MM.1S (cell line): Measurements from ENCODE around the gene FYN.

ENCODE experiments used
- DNase-seq: peaks from one replicate; pipeline ENCODE4 v3.0.0-alpha.2; 2015
- H2AFZ ChIP-seq: fragments of 300-600 bp; sonication (generic); 2 replicates; pipeline ENCODE4 v1.6.0; 2016; ENCODE audit warnings: antibody characterized with exemption, low read length
- H3F3A ChIP-seq: fragments of 300-600 bp; sonication (generic); 2 replicates; pipeline ENCODE4 v1.6.1; 2016; ENCODE audit warnings: mild to moderate bottlenecking, antibody characterized with exemption, low read length, moderate library complexity, mixed read lengths; ENCODE audit not compliant: insufficient read depth
- H3K27ac ChIP-seq: fragments of 300-600 bp; sonication (generic); 2 replicates; pipeline ENCODE4 v1.5.1; 2016; ENCODE audit warnings: mild to moderate bottlenecking, low read length
- H3K27me3 ChIP-seq: fragments of 300-600 bp; sonication (generic); replicated peaks from 2 replicates; pipeline ENCODE4 v1.6.0; 2016; ENCODE audit warnings: low read length; ENCODE audit not compliant: insufficient read depth
- H3K36me3 ChIP-seq: fragments of 300-600 bp; sonication (generic); replicated peaks from 2 replicates; pipeline ENCODE4 v1.6.1; 2016; ENCODE audit warnings: mild to moderate bottlenecking, low read length, mixed read lengths; ENCODE audit not compliant: insufficient read depth
- H3K4me1 ChIP-seq: fragments of 300-600 bp; sonication (generic); 2 replicates; pipeline ENCODE4 v1.6.1; 2016; ENCODE audit warnings: low read length, mixed read lengths
- H3K4me2 ChIP-seq: fragments of 300-600 bp; sonication (generic); 2 replicates; pipeline ENCODE4 v1.6.0; 2016; ENCODE audit warnings: low read depth, low read length
- H3K4me3 ChIP-seq: fragments of 300-600 bp; sonication (generic); 2 replicates; pipeline ENCODE4 v1.5.1; 2016; ENCODE audit warnings: low read length, mixed read lengths
- H3K79me2 ChIP-seq: fragments of 300-600 bp; sonication (generic); 2 replicates; pipeline ENCODE4 v1.6.1; 2016; ENCODE audit warnings: mixed run types, low read length, mixed read lengths
- H3K9ac ChIP-seq: fragments of 300-600 bp; sonication (generic); 2 replicates; pipeline ENCODE4 v1.6.1; 2016; ENCODE audit warnings: low read length, mixed read lengths
- H3K9me2 ChIP-seq: fragments of 300-600 bp; sonication (generic); replicated peaks from 2 replicates; pipeline ENCODE4 v1.6.1; 2016; ENCODE audit warnings: mild to moderate bottlenecking, low read length, mixed read lengths; ENCODE audit not compliant: insufficient read depth
- H3K9me3 ChIP-seq: fragments of 300-600 bp; sonication (generic); replicated peaks from 2 replicates; pipeline ENCODE4 v1.6.1; 2016; ENCODE audit warnings: mild to moderate bottlenecking, low read length, mixed read lengths; ENCODE audit not compliant: insufficient read depth
- H4K20me1 ChIP-seq: fragments of 300-600 bp; sonication (generic); 2 replicates; pipeline ENCODE4 v1.6.1; 2016; ENCODE audit warnings: mild to moderate bottlenecking, low read length, moderate library complexity, mixed read lengths; ENCODE audit not compliant: insufficient read depth
- EZH2 ChIP-seq: fragments of 300-600 bp; sonication (generic); optimal IDR thresholded peaks from 2 replicates; pipeline ENCODE3; 2017; ENCODE audit warnings: low read depth, mild to moderate bottlenecking, antibody characterized with exemption, low read length, mixed read lengths
- EZH2phosphoT487 ChIP-seq: fragments of 300-600 bp; sonication (generic); IDR thresholded peaks from 2 replicates; pipeline ENCODE4 v1.6.1; 2018; ENCODE audit warnings: antibody characterized with exemption, low read length
- TF ChIP-seq, protein P1 (sequence below): fragments of 300-600 bp; sonication (generic); IDR thresholded peaks from 2 replicates; pipeline ENCODE4 v1.5.1; 2016; ENCODE audit warnings: antibody characterized with exemption, low read length, mixed read lengths

Gene FYN

GRCh38 chr6:111871207-111871606, 2.0 kb downstream of the FYN start:
- Histone ChIP-seq H3F3A (no peaks in the 10 kb centered on the region), H4K20me1 (no peaks in the 10 kb centered on the region), H3K4me3 (no peak overlapping the region), H3K4me2 (no peak overlapping the region), H3K4me1 (0 out of 2 replicates have a peak, but pooled peaks cover 3% of the 10 kb centered on the region), H3K27me3 (no peaks in the 10 kb centered on the region), H3K27ac (no peak overlapping the region), H3K9me2 (no peaks in the 10 kb centered on the region), H3K36me3 (no peaks in the 10 kb centered on the region), H3K9ac (no peak overlapping the region), H2AFZ (no peak overlapping the region), H3K9me3 (no peaks in the 10 kb centered on the region), H3K79me2 (no peaks in the 10 kb centered on the region)
- TF ChIP-seq EZH2 = no peak
- TF ChIP-seq, protein P1, sequence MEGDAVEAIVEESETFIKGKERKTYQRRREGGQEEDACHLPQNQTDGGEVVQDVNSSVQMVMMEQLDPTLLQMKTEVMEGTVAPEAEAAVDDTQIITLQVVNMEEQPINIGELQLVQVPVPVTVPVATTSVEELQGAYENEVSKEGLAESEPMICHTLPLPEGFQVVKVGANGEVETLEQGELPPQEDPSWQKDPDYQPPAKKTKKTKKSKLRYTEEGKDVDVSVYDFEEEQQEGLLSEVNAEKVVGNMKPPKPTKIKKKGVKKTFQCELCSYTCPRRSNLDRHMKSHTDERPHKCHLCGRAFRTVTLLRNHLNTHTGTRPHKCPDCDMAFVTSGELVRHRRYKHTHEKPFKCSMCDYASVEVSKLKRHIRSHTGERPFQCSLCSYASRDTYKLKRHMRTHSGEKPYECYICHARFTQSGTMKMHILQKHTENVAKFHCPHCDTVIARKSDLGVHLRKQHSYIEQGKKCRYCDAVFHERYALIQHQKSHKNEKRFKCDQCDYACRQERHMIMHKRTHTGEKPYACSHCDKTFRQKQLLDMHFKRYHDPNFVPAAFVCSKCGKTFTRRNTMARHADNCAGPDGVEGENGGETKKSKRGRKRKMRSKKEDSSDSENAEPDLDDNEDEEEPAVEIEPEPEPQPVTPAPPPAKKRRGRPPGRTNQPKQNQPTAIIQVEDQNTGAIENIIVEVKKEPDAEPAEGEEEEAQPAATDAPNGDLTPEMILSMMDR = no peak
- TF ChIP-seq EZH2phosphoT487 = no peak
- DNase-seq = no peak

- TF ChIP-seq EZH2 = no peak
- no peak for TF ChIP-seq EZH2phosphoT487
- TF ChIP-seq, protein P1 = no peak
- Histone ChIP-seq H3K27me3 (no peaks in the 10 kb centered on the region), H2AFZ (no peak overlapping the region), H3K27ac (no peak overlapping the region), H3K79me2 (no peaks in the 10 kb centered on the region), H3F3A (no peaks in the 10 kb centered on the region), H3K9me2 (no peaks in the 10 kb centered on the region), H4K20me1 (no peaks in the 10 kb centered on the region), H3K9me3 (no peaks in the 10 kb centered on the region), H3K36me3 (no peaks in the 10 kb centered on the region), H3K9ac (no peak overlapping the region), H3K4me1 (0 out of 2 replicates have a peak, but pooled peaks cover 3% of the 10 kb centered on the region), H3K4me2 (no peak overlapping the region), H3K4me3 (no peak overlapping the region)
- no peak for DNase-seq
Measured at GRCh38 chr6:111870742-111871064, 2.5 kb downstream of the FYN start.

- Histone ChIP-seq H3K9ac (no peak overlapping the region), H3K27me3 (no peaks in the 10 kb centered on the region), H4K20me1 (no peaks in the 10 kb centered on the region), H3K4me2 (no peak overlapping the region), H3K9me3 (no peaks in the 10 kb centered on the region), H3K4me1 (0 out of 2 replicates have a peak, but pooled peaks cover 3% of the 10 kb centered on the region), H3K79me2 (no peaks in the 10 kb centered on the region), H3F3A (no peaks in the 10 kb centered on the region), H2AFZ (no peak overlapping the region), H3K36me3 (no peaks in the 10 kb centered on the region), H3K9me2 (no peaks in the 10 kb centered on the region), H3K4me3 (no peak overlapping the region), H3K27ac (no peak overlapping the region)
- TF ChIP-seq EZH2 (no peak), EZH2phosphoT487 (no peak)
- TF ChIP-seq, protein P1 = no peak
- DNase-seq = no peak
Measured at GRCh38 chr6:111870051-111870741, 3.1 kb downstream of the FYN start.
